Transverse colon (tissue), 4 donors: ENCODE data around the gene PYY. TPM values are rescaled to one million over a fixed set of nuclear protein-coding genes. Genes with fewer than 3 reads are reported as not detected.

Experiments used
- DNase-seq: peaks from one replicate; pipeline ENCODE4 v3.0.0-alpha.2; 2019
- H3K27ac ChIP-seq, 4 donors: fragments of 200-600 bp; sonication (generic); 2 replicates each; pipeline ENCODE4 v1.5.1; 2016 to 2018; ENCODE audit warnings: inconsistent platforms in 4 of 4
- H3K27me3 ChIP-seq: fragments of 200-600 bp; sonication (generic); 2 replicates; pipeline ENCODE4 v1.5.1; 2017; ENCODE audit warnings: inconsistent platforms
- H3K36me3 ChIP-seq, 4 donors: fragments of 200-600 bp; sonication (generic); 2 replicates each; pipeline ENCODE4 v1.5.1; 2017 to 2019; ENCODE audit warnings: inconsistent platforms in 4 of 4
- H3K4me1 ChIP-seq, 4 donors: fragments of 200-600 bp; sonication (generic); 2 replicates each; pipeline ENCODE4 v1.5.1; 2017 to 2020; ENCODE audit warnings: inconsistent platforms in 4 of 4
- H3K4me3 ChIP-seq, 4 donors: fragments of 200-600 bp; sonication (generic); 1 replicate in 1 of 4; 2 replicates in 3 of 4; pipeline versions ENCODE4 v1.5.1 to v1.6.1; 2017 to 2019; ENCODE audit warnings: inconsistent platforms in 4 of 4
- H3K9me3 ChIP-seq, 2 donors: fragments of 200-600 bp; sonication (generic); 2 replicates each; pipeline ENCODE4 v1.5.1; 2017 to 2019; ENCODE audit warnings: inconsistent platforms in 2 of 2
- EP300 ChIP-seq: sonication (generic); formaldehyde crosslinking; IDR thresholded peaks from one replicate; pipeline ENCODE4 v1.6.1; 2017; ENCODE audit warnings: antibody characterized with exemption, low read depth
- POLR2A ChIP-seq: fragments of 450-650 bp; IDR thresholded peaks from one replicate; pipeline ENCODE4 v1.6.1; 2016; ENCODE audit warnings: antibody characterized with exemption, mild to moderate bottlenecking, moderate library complexity
- POLR2AphosphoS5 ChIP-seq, 3 donors: sonication (generic); formaldehyde crosslinking; IDR thresholded peaks; one replicate each; pipeline ENCODE4 v1.6.1; 2016; ENCODE audit warnings: antibody characterized with exemption in 3 of 3
- WGBS, 2 donors: methylation state at CpG; one replicate each; pipeline ENCODE4 v1.1.5; 2018; ENCODE audit warnings: low coverage in 1 of 2; 5-methylcytosine and 5-hydroxymethylcytosine counted together
- in situ Hi-C, 4 donors: fragments of 200-750 bp; cut with MboI; loops; one replicate each; pipeline versions ENCODE4 v1.15.0 to v1.15.1; 2017; ENCODE audit warnings: low sequenced_read_pairs in 3 of 4, low pct_ligation_motif_present in 1 of 4, low pct_unique_long_range_greater_than_20kb in 1 of 4
- intact Hi-C: fragments of 100-400 bp; cut with DNase I; formaldehyde crosslinking; loops from one replicate; pipeline ENCODE4 v1.15.1; 2023; ENCODE audit warnings: low total_unique reads
- total RNA-seq, 4 donors: library from RNA; depleted of rRNA; stranded (reverse); fragments of >200 nt; gene quantifications; one replicate each; pipeline ENCODE4 v1.1.0, GENCODE V29; 2016
- TF ChIP-seq, protein P1 (sequence below), 5 experiments: fragments of 200-600 bp in 3 of 5; fragments of 450-650 bp in 2 of 5; sonication (generic) in 3 of 5; IDR thresholded peaks; 1 replicate in 2 of 5; 2 replicates in 3 of 5; pipeline ENCODE4 v1.5.1; 2016 to 2017; ENCODE audit warnings: antibody characterized with exemption in 5 of 5, inconsistent platforms in 3 of 5, mild to moderate bottlenecking in 2 of 5, moderate library complexity in 1 of 5

PYY gene
- total RNA-seq, 4 donors from 2014 or later = 27.7 to 89.2 (median 52.1) TPM; not detected in 1

DNA sequence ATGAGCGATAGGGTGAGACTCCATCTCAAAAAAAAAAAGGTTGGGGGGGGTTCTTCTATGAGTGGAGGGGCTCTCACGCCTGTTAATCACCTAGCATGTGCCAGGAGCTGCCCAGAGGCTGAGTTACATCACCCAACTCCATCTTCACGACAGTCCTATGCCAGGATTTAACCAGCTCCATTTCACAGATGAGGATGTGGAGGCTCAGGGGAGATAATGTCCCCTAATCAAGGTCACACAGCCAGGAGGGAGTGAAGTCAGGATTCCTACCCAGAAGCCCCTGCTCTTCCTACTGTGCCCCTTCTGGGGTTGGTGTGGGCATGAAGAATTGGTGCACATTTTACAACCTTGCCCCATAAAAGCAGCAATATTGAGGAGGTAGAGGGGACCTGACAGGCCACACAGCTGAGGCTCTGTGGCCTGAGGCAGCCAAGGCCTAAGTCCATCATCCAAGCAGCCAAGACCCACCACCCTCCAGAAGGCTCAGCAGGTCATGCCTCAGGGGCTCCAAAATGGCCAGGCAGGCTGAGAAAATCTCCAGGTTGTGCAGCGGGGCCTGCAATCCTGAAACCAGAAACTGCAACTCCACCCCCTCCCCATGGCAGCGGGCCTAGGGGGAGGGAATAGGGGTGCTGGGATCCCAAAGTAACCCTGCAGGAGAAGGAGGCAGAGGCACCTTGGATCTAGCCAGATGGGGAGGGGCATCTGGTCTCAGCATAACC, 18.4 kb downstream of the PYY start:
- Histone ChIP-seq H3K27me3 (peaks cover 34% of the 10 kb centered on the region), H3K36me3 (no peaks in the 10 kb centered on the region), H3K27ac (no peak overlapping the region), H3K4me1 (peaks cover 3 to 20% (median 13%) of the 10 kb centered on the region in 4 donors), H3K9me3 (no peaks in the 10 kb centered on the region), H3K4me3 (no peak overlapping the region)
- 88% methylated on average over 5 of the region's 5 CpGs; no CpG with 5 or more reads in 1 of the 2 donors for WGBS, 2 donors
- no peak for DNase-seq
- intact Hi-C loops (no loop called here), in situ Hi-C loops (loop anchor here in 1 of 4 donors (25.0 kb wide), 1 partner anchor 227 kb away; the partner anchor contains the start of gene ASB16)
- TF ChIP-seq, protein P1, sequence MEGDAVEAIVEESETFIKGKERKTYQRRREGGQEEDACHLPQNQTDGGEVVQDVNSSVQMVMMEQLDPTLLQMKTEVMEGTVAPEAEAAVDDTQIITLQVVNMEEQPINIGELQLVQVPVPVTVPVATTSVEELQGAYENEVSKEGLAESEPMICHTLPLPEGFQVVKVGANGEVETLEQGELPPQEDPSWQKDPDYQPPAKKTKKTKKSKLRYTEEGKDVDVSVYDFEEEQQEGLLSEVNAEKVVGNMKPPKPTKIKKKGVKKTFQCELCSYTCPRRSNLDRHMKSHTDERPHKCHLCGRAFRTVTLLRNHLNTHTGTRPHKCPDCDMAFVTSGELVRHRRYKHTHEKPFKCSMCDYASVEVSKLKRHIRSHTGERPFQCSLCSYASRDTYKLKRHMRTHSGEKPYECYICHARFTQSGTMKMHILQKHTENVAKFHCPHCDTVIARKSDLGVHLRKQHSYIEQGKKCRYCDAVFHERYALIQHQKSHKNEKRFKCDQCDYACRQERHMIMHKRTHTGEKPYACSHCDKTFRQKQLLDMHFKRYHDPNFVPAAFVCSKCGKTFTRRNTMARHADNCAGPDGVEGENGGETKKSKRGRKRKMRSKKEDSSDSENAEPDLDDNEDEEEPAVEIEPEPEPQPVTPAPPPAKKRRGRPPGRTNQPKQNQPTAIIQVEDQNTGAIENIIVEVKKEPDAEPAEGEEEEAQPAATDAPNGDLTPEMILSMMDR (IDR thresholded peaks at IDR 0.05) = no peak
- TF ChIP-seq POLR2AphosphoS5 (IDR thresholded peaks at IDR 0.05) (no peak), POLR2A (no peak), EP300 (no peak)

DNA sequence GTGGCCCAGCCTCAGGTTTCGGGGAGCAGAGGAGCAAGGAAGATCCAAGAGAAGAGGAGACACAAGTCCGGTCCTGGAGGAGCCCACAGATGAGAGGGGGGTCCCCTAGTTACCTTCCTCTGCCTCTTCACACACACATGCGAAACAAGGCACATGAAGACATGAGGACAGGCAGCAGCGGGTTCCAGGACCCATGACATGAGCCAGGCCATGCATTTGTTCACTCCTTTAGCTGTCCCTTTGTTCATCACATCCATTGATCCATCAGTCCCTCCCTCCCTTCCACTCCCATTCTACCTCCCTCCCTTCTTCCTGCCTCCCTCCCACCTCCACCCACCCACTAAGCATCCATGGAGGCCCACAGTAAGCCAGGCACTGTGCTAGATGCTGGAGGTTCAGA, 20.8 kb downstream of the PYY start:
- peaks cover 2 to 29% (median 20%) of the 10 kb centered on the region in 4 donors for H3K4me1 ChIP-seq
- no peaks in the 10 kb centered on the region for H3K36me3 ChIP-seq
- no peak for TF ChIP-seq POLR2A
- no peak for TF ChIP-seq EP300
- TF ChIP-seq POLR2AphosphoS5 (IDR thresholded peaks at IDR 0.05) = no peak
- 80 to 95% methylated on average over 1 to 4 of the region's 4 CpGs for WGBS, 2 donors
- H3K4me3 ChIP-seq = no peak overlapping the region
- in situ Hi-C loops (loop anchor here in 1 of 4 donors (25.0 kb wide), 1 partner anchor 229 kb away; the partner anchor contains the start of gene ASB16), intact Hi-C loops (no loop called here)
- H3K27me3 ChIP-seq = peaks cover 11% of the 10 kb centered on the region
- H3K27ac ChIP-seq = no peak overlapping the region
- no peaks in the 10 kb centered on the region for H3K9me3 ChIP-seq
- DNase-seq = no peak

DNA sequence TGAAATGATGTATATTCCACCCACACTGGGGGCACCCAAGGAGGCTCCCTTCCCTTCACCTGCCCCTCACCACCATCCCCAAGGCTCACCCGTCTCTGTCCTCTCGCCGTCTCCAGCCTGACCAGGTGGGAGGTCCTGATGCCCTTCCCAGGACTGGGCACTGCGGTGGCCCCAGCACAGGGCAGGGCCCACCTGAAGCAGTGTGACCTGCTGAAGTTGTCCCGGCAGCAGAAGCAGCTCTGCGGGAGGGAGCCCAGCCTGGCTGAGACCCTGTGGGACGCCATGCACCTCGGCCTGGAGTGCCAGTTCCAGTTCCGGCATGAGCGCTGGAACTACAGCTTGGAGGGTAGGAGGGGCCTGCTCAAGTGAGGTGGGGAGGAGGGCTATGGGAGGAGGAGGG, 21.4 kb downstream of the PYY start:
- Histone ChIP-seq H3K4me1 (peaks cover 0 to 34% (median 22%) of the 10 kb centered on the region in 4 donors), H3K27me3 (peaks cover 5% of the 10 kb centered on the region), H3K27ac (no peak overlapping the region), H3K9me3 (no peaks in the 10 kb centered on the region), H3K4me3 (no peak overlapping the region), H3K36me3 (no peaks in the 10 kb centered on the region)
- in situ Hi-C loops = loop anchor here in 1 of 4 donors (25.0 kb wide), 1 partner anchor 230 kb away; the partner anchor contains the start of gene ASB16
- 87% methylated on average over 10 of the region's 10 CpGs; no CpG with 5 or more reads in 1 of the 2 donors for WGBS, 2 donors
- DNase-seq = no peak
- intact Hi-C loops = no loop called here
- TF ChIP-seq POLR2AphosphoS5 (IDR thresholded peaks at IDR 0.05) = no peak
- TF ChIP-seq EP300 = no peak
- TF ChIP-seq, protein P1 (IDR thresholded peaks at IDR 0.05) = no peak
- TF ChIP-seq POLR2A = no peak

DNA sequence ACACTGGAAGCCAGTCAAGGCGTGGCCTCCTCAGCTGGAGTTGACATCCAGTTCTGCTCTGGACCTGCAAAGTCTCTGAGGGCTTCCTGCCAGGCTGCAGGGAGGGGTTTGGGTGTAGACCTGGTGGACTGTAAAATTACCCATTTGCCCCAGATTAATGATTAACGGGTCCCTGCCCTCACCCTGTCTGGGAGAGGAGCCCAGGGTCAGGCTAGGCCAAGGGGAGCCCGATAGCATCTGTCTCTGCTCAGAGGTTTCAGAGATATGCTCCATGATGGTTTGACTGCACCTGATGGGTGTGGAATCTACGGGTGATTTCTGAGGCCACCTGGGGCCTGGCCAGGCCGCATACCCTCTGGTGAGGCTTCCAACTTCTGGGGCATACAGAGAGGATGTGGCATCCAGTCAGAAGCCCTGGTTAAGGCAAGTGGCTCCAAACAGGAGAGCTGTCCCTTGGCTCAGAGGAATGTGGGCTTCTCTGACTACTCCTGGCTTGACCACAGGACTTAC, 22.6 kb downstream of the PYY start:
- H3K27me3 ChIP-seq = peaks cover 9% of the 10 kb centered on the region
- peaks cover 0 to 43% (median 31%) of the 10 kb centered on the region in 4 donors for H3K4me1 ChIP-seq
- H3K4me3 ChIP-seq = no peak overlapping the region
- peak overlapping the region in 1 of 4 donors; percentile 64 for H3K27ac ChIP-seq
- no peaks in the 10 kb centered on the region for H3K36me3 ChIP-seq
- DNase-seq = peak; percentile 86
- intact Hi-C loops = no loop called here
- no peaks in the 10 kb centered on the region for H3K9me3 ChIP-seq
- in situ Hi-C loops = loop anchor here in 1 of 4 donors (25.0 kb wide), 1 partner anchor 231 kb away; the partner anchor contains the start of gene ASB16
- WGBS, 2 donors = 17 to 61% methylated on average over 1 to 4 of the region's 5 CpGs
- TF ChIP-seq POLR2A = no peak
- no peak for TF ChIP-seq POLR2AphosphoS5 (IDR thresholded peaks at IDR 0.05)
- TF ChIP-seq, protein P1 (IDR thresholded peaks at IDR 0.05) = no peak
- TF ChIP-seq EP300 = no peak
